Stimulated activated CD4-positive, alpha-beta T cell treated with anti-CD3 and anti-CD28 coated beads, Interleukin-4, amount 100 ng/mL, for 4 hours (primary cell): ENCODE measurements around the gene HPS4.

Experiments
- DNase-seq, 2 experiments: peaks; one replicate each; pipeline ENCODE4 v3.0.0-alpha.2; 2020

Gene HPS4

GRCh38 chr22:26463688-26464087, 19.9 kb downstream of the HPS4 start:
- no peak for DNase-seq

GRCh38 chr22:26463101-26463661, 20.4 kb downstream of the HPS4 start:
- DNase-seq: no peak

GRCh38 chr22:26462641-26463040, 20.9 kb downstream of the HPS4 start:
- no peak for DNase-seq

GRCh38 chr22:26462051-26462450, 21.5 kb downstream of the HPS4 start:
- no peak for DNase-seq

- DNase-seq: peak; percentile 7 to 55
These were observed 22.3 kb downstream of the HPS4 start for GRCh38 chr22:26461188-26461810.

- no peak for DNase-seq
These were observed 23.4 kb downstream of the HPS4 start for GRCh38 chr22:26460202-26460601.

- no peak for DNase-seq
These were observed 25.8 kb downstream of the HPS4 start for GRCh38 chr22:26457661-26458272.

- DNase-seq: no peak
These were observed 29.6 kb downstream of the HPS4 start for GRCh38 chr22:26453812-26454500.

GRCh38 chr22:26453216-26453615, 30.4 kb downstream of the HPS4 start:
- no peak for DNase-seq

- no peak for DNase-seq
These were observed 31.2 kb downstream of the HPS4 start for GRCh38 chr22:26452236-26453016.

- DNase-seq: no peak
These were observed 33.0 kb downstream of the HPS4 start for GRCh38 chr22:26450453-26451185.

- DNase-seq: no peak
These were observed 34.6 kb downstream of the HPS4 start for GRCh38 chr22:26448941-26449340.

- DNase-seq: no peak
These were observed 35.2 kb downstream of the HPS4 start for GRCh38 chr22:26448334-26448733.

- DNase-seq: no peak
These were observed 35.8 kb downstream of the HPS4 start for GRCh38 chr22:26447584-26448329.

- DNase-seq: no peak
These were observed 36.6 kb downstream of the HPS4 start for GRCh38 chr22:26446808-26447515.

GRCh38 chr22:26445577-26446275, 37.9 kb downstream of the HPS4 start:
- DNase-seq: no peak

- no peak for DNase-seq
These were observed 38.8 kb downstream of the HPS4 start for GRCh38 chr22:26444777-26445176.

- no peak for DNase-seq
These were observed 39.5 kb downstream of the HPS4 start for GRCh38 chr22:26443901-26444690.

- DNase-seq: no peak
These were observed 41.4 kb downstream of the HPS4 start for GRCh38 chr22:26442086-26442756.
